Hematopoietic multipotent progenitor cell treated with erythropoietin and hydrocortisone succinate and interleukin-3 and kit ligand, for 15 days (in vitro differentiated cells): Measurements from ENCODE around the gene RFESD.
"Not testable (repeated sequence)": the region's sequence is repeated elsewhere in the genome, so short reads cannot be mapped to it uniquely, and the experiment has no call there.

Experiments used
- DNase-seq: peaks from one replicate; pipeline ENCODE4 v3.0.0-alpha.2; 2015; ENCODE audit warnings: low spot score

Gene RFESD

DNA sequence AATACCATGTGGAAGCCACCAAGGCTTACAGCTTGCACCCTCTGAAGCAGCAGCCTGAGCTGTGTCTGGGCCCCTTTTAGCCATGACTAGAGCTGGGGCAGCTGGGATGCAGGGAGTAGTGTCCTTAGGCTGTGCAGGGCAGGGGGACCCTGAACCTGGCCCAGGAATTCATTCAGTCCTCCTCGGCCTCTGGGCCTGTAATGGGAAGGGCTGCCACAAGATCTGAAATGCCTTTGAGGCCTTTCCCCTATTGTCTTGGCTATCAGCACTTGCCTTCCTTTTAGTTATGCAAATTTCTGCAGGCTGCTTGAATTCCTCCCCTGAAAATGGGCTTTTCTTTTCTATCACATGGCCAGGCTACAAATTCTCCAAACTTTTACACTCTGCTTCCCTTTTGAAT lies 17.6 kb upstream of the RFESD start:
- DNase-seq: no peak

DNA sequence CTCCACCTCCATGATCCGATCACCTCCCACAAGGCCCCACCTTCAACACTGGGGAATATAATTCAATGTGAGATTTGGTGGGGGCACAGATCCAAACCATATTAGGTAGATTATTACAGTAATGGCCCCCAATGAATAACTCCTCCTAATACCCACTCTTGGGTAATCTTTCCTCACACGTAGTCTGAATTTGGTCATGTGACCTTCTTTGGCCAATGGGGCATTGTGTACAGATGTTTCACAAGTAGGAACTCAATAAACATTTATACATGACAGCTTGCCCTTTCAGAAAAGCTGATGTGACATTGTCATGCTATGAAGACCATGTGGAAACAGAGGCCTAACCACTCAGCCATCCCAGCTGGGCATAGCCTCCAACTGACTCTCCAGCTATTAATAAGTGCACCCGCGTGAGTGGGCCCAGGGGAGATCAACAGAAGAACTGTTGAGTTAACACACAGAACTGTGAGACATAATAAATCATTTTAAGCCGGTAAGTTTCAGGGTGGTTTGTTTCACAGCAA lies 16.1 kb upstream of the RFESD start:
- DNase-seq: no peak

DNA sequence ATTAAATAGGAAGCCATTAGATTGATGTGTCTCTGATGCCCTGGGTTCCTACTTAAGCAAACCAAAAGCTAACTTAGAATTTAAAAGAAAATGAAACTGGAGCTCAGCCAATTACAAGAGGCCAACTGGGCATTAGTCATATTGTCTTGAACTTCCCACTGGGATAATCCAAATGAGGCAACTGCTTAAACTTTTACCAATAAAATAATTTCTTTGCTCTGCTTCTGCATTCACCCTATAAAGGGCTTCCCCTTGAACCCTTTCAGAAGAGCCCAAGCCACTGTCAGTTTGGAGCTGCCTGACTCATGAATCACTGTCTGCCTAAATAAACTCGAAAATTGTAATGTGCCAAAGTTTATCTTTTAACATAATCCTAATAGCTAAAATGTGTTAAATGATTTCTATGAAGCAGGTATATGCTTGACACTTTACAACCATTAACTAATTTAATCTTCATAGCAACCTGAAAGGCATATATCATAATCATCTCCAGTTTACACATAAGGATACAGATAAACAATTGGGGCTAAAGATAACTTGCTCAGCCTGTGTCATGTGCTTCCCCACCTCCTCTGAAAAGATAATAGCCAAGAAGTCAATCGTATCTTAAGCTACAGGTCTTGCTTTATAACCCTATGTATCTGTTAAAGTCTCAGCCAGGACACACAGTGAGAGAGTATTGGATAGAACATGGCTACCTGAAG lies 15.2 kb upstream of the RFESD start:
- no peak for DNase-seq

- no peak for DNase-seq
Observed at GRCh38 chr5:95631991-95632675, 14.4 kb upstream of the RFESD start.

- not testable (repeated sequence) for DNase-seq
Observed at GRCh38 chr5:95632942-95633341, 13.6 kb upstream of the RFESD start.

- no peak for DNase-seq
Observed at GRCh38 chr5:95633671-95634070, 12.9 kb upstream of the RFESD start.

GRCh38 chr5:95634081-95634480 lies 12.5 kb upstream of the RFESD start:
- DNase-seq: no peak

DNA sequence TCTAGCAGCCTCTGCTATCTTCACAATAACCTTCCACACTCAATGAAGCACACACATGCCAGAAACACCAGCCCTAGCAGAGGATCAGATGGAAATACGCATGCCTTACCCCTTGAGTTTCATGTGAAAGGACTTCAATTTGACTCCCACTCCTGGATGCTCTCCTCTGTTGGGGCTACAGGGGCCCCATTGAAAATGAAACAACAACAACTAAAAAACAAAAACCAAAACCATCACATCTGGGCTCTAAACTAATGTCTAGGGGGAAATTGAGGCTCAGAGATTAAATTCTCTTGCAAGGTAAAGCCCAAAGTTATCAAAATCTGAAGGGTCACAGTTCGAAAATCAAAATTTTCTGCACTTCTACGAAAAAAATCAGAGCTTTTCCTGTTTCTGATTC lies 7.9 kb upstream of the RFESD start:
- no peak for DNase-seq

- DNase-seq: no peak
Observed at GRCh38 chr5:95641741-95642220, 4.8 kb upstream of the RFESD start.

DNA sequence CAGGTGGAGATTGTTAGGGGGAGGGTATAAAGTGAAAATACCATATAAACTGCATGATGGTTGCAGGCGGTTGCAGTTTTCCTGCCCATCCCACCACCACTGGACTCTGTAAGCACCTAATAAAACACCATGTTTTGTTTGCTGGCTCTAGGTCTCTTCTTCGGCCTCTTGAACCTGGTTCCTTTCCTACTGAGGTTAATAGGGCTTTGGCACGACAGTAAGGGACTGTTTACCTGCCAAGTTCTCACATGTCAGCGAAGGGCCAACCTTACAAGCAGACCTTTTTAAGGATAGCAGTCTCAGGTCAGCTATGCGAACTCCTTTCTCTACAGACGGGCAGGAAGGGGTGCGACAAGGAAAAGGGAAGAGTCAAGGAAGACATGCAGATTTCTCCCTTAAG lies 3.4 kb upstream of the RFESD start:
- DNase-seq: no peak

DNA sequence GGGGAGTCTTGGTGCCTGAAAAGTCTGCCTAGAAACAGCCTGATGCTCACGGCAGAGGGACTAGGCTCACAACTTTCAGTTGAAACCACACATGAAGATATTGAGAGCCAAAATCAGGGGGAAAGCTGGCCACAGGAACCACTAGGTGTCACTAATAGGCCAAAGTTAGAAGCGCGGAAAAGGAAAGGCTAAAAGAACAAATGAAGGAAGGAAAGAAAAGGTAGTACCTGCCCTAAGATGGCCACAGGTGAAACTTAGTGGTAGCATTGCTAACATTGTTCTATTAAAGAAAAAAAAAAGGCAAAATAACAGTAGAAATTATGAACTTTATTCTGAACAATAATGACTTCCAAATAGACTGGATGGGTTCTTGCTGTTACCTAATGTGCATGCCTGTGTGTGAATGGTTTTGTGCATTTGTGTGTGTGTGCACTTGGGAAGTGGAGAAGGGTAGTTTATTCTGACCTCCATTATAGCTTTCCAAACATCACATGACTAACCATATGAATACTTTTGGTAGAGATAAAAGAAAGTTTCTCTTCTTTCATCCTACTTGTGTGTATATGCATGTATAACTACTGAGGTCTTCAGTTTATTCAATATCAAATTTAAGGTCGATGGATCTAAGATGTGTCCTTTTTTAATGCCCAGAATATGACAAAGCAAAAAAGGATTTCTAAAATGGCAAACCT lies 2.1 kb upstream of the RFESD start:
- peak; percentile 80 for DNase-seq

GRCh38 chr5:95646226-95646568 lies 380 bp upstream of the RFESD start:
- not testable (repeated sequence) for DNase-seq

DNA sequence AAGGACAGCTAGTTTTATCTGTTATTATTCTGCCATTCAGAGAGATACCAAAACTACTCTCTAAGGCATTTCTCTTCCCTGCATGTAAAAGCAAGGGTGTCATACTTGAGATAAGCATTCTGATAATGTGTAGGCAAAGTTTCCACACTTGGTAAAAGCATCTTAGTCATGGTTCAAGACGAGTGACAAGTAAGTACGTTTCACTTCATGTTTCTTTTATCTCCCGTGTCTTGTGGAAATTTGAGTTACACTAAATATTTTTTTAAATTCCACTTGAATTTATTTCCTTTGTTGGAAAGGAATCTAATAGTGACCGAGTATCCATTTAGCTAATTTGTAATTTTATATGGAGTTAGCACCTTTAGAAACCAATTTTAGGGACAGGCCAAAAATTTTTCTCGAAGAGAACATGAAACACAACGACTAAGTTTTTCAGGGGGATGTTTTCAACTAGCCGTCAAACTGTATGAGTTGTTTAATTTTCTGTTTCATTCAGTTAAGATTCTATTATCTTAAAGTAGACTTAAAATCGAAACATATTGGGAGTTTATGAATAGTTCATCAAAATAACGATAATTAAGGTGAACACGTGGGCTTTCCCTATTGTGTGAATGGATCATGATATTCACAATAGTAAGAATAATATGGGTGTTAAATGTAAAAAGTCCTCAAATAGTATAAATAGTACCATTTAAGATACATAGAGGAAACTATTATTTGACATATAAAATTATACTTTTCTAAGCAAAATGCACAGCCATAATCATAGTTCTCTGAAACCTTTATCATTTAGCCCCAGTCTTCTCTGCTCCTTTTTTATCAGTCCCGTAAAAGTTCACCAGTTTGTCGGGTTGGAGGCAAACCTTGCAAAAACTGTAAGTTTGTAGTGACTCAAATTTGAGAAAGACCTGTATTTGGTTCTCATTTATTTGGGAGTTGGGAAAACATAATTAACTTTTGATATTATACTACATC lies 1.6 kb downstream of the RFESD start:
- peak; percentile 93 for DNase-seq

- DNase-seq: peak; percentile 51
Observed at GRCh38 chr5:95649274-95649673, 2.7 kb downstream of the RFESD start.

DNA sequence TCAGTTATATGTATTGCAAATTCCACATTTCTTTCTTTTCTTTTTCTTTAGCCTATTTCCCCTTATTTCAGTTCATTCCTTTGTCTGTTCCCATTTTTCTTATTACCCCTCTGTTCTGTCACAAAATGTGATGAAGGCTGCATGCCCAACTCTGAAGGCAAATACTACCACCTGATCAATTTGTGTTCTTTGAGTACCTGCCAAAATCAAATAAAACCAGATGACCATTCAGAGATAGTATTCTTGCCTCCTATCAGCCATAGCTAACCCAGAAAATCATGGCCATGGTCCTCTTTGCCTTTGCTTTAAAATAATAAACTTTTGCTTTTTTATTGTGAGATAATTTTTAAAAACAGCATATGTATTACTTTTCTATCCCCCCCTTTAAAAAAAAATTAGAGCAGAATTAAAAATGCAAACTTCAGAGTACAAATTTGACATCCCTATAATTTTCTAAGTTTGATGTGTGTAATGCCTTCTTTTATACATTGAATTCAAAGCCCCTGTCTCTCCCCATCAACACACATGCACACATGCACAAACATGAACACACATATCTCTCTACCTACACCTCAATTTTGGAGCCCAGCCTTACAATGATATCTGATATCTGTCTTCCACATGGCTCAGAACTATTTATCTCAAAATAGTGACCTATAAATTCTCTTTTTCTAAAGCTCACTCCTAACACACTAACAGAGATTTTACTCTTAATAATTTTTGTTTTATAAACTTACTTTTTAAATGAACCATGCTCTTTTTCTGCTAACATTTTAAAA lies 3.5 kb downstream of the RFESD start:
- peak; percentile 50 for DNase-seq

GRCh38 chr5:95652849-95653248 lies 6.3 kb downstream of the RFESD start:
- DNase-seq: no peak

GRCh38 chr5:95654196-95654595 lies 7.6 kb downstream of the RFESD start:
- no peak for DNase-seq

DNA sequence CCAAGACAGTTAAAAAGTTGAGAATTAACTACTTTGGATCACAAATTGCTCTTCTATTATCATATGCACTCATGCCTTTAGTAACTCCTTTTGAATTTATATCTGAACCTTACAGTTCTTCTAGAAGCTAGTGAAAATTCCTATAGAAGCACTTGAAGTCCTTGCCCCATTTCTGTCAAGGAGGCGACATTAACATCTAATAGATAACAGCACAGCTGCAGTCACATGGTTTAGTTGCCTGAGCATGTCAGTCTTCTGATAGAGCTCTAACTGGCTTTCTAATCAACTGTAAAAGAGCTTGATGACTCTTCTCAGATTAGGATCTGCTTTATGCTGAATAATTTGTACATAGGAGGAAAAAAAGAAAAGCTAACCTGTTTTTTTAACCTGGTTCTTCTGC lies 9.0 kb downstream of the RFESD start:
- peak; percentile 73 for DNase-seq

DNA sequence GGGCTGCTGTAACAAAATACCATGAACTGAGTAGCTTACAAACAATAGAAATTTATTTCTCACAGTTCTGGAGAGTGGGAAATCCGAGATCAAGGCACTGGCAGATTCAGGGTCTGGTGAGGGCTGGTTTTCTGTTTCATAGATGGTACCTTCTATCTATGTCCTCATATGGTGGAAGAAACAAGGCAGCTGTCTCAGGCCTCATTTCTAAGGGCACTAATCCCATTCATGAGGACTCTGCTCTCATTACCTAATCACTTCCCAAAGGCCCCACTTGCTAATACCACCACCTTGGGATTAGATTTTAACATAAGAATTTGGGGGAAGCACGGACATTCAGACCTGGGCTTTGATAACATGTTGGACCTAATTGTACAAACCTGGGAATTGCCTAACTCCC lies 13.5 kb downstream of the RFESD start:
- DNase-seq: no peak

DNA sequence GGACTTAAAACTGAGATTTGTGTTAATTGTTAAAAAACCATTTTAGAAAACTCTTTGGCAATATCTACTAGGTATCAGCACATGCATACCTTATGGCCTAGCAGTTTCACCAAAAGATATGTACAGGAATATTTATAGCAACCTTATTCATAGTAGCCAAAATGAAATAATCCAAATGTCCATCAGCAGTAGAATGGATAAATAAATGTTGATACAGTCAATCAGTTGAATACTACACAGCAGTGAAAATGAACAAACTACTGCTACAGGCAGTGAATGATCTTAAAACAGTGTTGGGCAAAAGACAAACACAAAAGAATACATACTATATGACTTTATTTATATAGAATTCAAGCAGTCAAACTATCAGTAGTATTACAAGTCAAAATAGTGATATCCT lies 16.4 kb downstream of the RFESD start:
- no peak for DNase-seq

GRCh38 chr5:95664204-95664786 lies 17.7 kb downstream of the RFESD start:
- DNase-seq: peak; percentile 76
